ENCODE measurements around the gene LRRC41.

DNA sequence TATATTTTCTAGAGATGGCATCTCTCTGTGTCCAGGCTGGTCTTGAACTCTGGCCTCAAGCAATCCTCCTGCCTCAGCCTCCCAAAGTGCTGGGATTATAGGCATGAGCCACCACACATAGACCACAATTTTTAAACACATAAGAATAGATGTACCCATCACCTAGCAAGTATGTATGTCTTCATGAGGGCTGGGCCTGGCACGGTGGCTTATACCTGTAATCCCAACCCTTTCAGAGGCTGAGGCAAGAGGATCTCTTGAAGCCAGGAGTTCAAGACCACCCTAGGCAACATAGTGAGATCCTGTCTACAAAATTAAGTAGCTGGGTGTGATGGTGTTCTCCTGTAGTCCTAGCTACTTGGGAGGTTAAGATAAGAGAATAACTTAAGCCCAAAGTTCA, 13.9 kb upstream of the LRRC41 start:
- TF ChIP-seq, protein P1, sequence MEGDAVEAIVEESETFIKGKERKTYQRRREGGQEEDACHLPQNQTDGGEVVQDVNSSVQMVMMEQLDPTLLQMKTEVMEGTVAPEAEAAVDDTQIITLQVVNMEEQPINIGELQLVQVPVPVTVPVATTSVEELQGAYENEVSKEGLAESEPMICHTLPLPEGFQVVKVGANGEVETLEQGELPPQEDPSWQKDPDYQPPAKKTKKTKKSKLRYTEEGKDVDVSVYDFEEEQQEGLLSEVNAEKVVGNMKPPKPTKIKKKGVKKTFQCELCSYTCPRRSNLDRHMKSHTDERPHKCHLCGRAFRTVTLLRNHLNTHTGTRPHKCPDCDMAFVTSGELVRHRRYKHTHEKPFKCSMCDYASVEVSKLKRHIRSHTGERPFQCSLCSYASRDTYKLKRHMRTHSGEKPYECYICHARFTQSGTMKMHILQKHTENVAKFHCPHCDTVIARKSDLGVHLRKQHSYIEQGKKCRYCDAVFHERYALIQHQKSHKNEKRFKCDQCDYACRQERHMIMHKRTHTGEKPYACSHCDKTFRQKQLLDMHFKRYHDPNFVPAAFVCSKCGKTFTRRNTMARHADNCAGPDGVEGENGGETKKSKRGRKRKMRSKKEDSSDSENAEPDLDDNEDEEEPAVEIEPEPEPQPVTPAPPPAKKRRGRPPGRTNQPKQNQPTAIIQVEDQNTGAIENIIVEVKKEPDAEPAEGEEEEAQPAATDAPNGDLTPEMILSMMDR (IDR thresholded peaks at IDR 0.05): no peak
- TF ChIP-seq POLR2A (IDR thresholded peaks at IDR 0.05): no peak
